K562 (cell line): Measurements from ENCODE around the gene GCNA. TPM values are rescaled to one million over a fixed set of nuclear protein-coding genes. Genes with fewer than 3 reads are reported as not detected.

Experiments
- BHLHE40 ChIP-seq: IDR thresholded peaks from 2 replicates; pipeline ENCODE4 v1.6.1; 2011; ENCODE audit warnings: low read length, improper control_type of control experiment
- CTBP1 ChIP-seq: fragments of 450-650 bp; IDR thresholded peaks from 2 replicates; pipeline ENCODE4 v1.6.1; 2016; ENCODE audit warnings: borderline replicate concordance
- E2F5 ChIP-seq: sonication (generic); formaldehyde crosslinking; IDR thresholded peaks from 2 replicates; pipeline ENCODE4 v1.8.0; 2022; ENCODE audit warnings: mild to moderate bottlenecking, missing genetic modification reagents
- ELF1 ChIP-seq: fragments of 200-800 bp; sonication (Bioruptor generic); IDR thresholded peaks from 2 replicates; pipeline ENCODE4 v1.6.1; 2016; ENCODE audit warnings: missing genetic modification characterization, missing compliant biosample characterization
- GATAD2A ChIP-seq: fragments of 450-650 bp; IDR thresholded peaks from 2 replicates; pipeline ENCODE4 v1.6.1; 2017
- HDAC1 ChIP-seq, 2 experiments: fragments of 450-650 bp; IDR thresholded peaks; 2 replicates each; pipeline ENCODE4 v1.6.1; 2016 to 2017; ENCODE audit warnings: inconsistent platforms in 1 of 2, mild to moderate bottlenecking in 1 of 2, moderate library complexity in 1 of 2
- HLTF ChIP-seq: fragments of 450-650 bp; IDR thresholded peaks from 2 replicates; pipeline ENCODE4 v1.6.1; 2016
- KLF16 ChIP-seq: IDR thresholded peaks from 2 replicates; pipeline ENCODE4 v1.6.1; 2016; ENCODE audit warnings: antibody characterized with exemption
- MBD2 ChIP-seq: sonication (generic); IDR thresholded peaks from 2 replicates; pipeline ENCODE4 v1.6.1; 2016; ENCODE audit warnings: low read depth, borderline replicate concordance
- MCM5 ChIP-seq: fragments of 450-650 bp; IDR thresholded peaks from 2 replicates; pipeline ENCODE4 v1.6.1; 2016; ENCODE audit warnings: low read depth
- MEF2A ChIP-seq: IDR thresholded peaks from 2 replicates; pipeline ENCODE4 v1.6.1; 2011; ENCODE audit warnings: low read depth, mild to moderate bottlenecking, low read length, moderate library complexity; ENCODE audit not compliant: control insufficient read depth
- MYC ChIP-seq, 2 experiments: fragments of 250-450 bp in 1 of 2; sonication (Bioruptor Pico) in 1 of 2; IDR thresholded peaks; 2 replicates each; pipeline versions ENCODE4 v1.5.1 to v1.6.1; 2012 to 2021; ENCODE audit warnings: low read depth in 2 of 2, borderline replicate concordance in 1 of 2, improper control_type of control experiment in 1 of 2, low read length in 1 of 2, mild to moderate bottlenecking in 1 of 2, moderate library complexity in 1 of 2
- NFE2 ChIP-seq: IDR thresholded peaks from 2 replicates; pipeline ENCODE4 v1.6.1; 2014; ENCODE audit warnings: antibody characterized with exemption, low read depth
- NFIC ChIP-seq: fragments of 450-650 bp; IDR thresholded peaks from 2 replicates; pipeline ENCODE4 v1.6.1; 2017; ENCODE audit warnings: mild to moderate bottlenecking, inconsistent platforms
- NR2C1 ChIP-seq, 2 experiments: fragments of 450-650 bp; IDR thresholded peaks; 2 replicates each; pipeline ENCODE4 v1.6.1; 2017; ENCODE audit warnings: mild to moderate bottlenecking in 2 of 2, antibody characterized with exemption in 1 of 2, inconsistent platforms in 1 of 2, missing compliant biosample characterization in 1 of 2, missing genetic modification characterization in 1 of 2
- PHB ChIP-seq: fragments of 250-450 bp; sonication (Bioruptor Pico); IDR thresholded peaks from 2 replicates; pipeline ENCODE4 v1.5.0; 2021
- PHF21A ChIP-seq: fragments of 450-650 bp; IDR thresholded peaks from 2 replicates; pipeline ENCODE4 v1.6.1; 2017; ENCODE audit warnings: low read depth, borderline replicate concordance
- TAF15 ChIP-seq: fragments of 200-400 bp; formaldehyde crosslinking; IDR thresholded peaks from 2 replicates; pipeline ENCODE4 v1.6.1; 2017; ENCODE audit warnings: mild to moderate bottlenecking, low read depth, low read length, moderate library complexity
- TARDBP ChIP-seq: fragments of 450-650 bp; IDR thresholded peaks from 2 replicates; pipeline ENCODE4 v1.6.1; 2016
- TRIM28 ChIP-seq: fragments of 450-650 bp; IDR thresholded peaks from 2 replicates; pipeline ENCODE4 v1.6.1; 2017
- YBX1 ChIP-seq: fragments of 450-650 bp; IDR thresholded peaks from 2 replicates; pipeline ENCODE4 v1.7.1; 2016; ENCODE audit warnings: mild to moderate bottlenecking
- ZNF23 ChIP-seq: fragments of 250-450 bp; sonication (Bioruptor Pico); IDR thresholded peaks from 2 replicates; pipeline ENCODE4 v1.4.0; 2020; ENCODE audit warnings: mild to moderate bottlenecking
- ZNF253 ChIP-seq: fragments of 250-450 bp; sonication (Bioruptor Pico); conservative IDR thresholded peaks from 2 replicates; pipeline ENCODE4 v1.6.1; 2021; ENCODE audit warnings: mild to moderate bottlenecking
- ZNF717 ChIP-seq: fragments of 250-450 bp; sonication (Bioruptor Pico); IDR thresholded peaks from 2 replicates; pipeline ENCODE4 v1.5.0; 2021
- polyA plus RNA-seq, 8 experiments: library from polyadenylated mRNA; depleted of rRNA in 4 of 8; stranded (reverse) in 5 of 8; unstranded in 3 of 8; fragments of >200 nt; fragmentation: Nextera tagmentation in 2 of 8; fragmentation: Illumina TruSeq in 1 of 8; extraction: Ambion mirVana in 2 of 8; extraction: Trizol in 1 of 8; gene quantifications; 2 replicates each; pipeline versions ENCODE4 v1.2.1 to v1.2.3, GENCODE V29; 2011 to 2014; ENCODE audit warnings: inconsistent platforms in 1 of 8, missing spikeins in 1 of 8
- total RNA-seq, 7 experiments: library from RNA; depleted of rRNA in 6 of 7; stranded (reverse); fragments of >200 nt in 6 of 7; fragmentation: Illumina TruSeq in 2 of 7; extraction: Trizol in 2 of 7; gene quantifications; 2 replicates each; pipeline versions ENCODE4 v1.2.1 to v1.2.3, GENCODE V29; 2011 to 2021; ENCODE audit warnings: low replicate concordance in 1 of 7
- TF ChIP-seq, protein P1 (sequence below): sonication (generic); formaldehyde crosslinking; IDR thresholded peaks from 2 replicates; pipeline ENCODE4 v1.8.0; 2022; ENCODE audit warnings: mild to moderate bottlenecking, missing genetic modification reagents
- TF ChIP-seq, protein P2 (sequence below): fragments of 450-650 bp; IDR thresholded peaks from 2 replicates; pipeline ENCODE4 v1.6.1; 2017; ENCODE audit warnings: antibody characterized with exemption, mild to moderate bottlenecking

GCNA gene
- total and polyA plus RNA-seq, 9 of the 15 experiments (the other 6 are each of a cell fraction or from before 2014, with no cell fraction given): 0.27 to 1.5 (median 0.86) TPM

DNA sequence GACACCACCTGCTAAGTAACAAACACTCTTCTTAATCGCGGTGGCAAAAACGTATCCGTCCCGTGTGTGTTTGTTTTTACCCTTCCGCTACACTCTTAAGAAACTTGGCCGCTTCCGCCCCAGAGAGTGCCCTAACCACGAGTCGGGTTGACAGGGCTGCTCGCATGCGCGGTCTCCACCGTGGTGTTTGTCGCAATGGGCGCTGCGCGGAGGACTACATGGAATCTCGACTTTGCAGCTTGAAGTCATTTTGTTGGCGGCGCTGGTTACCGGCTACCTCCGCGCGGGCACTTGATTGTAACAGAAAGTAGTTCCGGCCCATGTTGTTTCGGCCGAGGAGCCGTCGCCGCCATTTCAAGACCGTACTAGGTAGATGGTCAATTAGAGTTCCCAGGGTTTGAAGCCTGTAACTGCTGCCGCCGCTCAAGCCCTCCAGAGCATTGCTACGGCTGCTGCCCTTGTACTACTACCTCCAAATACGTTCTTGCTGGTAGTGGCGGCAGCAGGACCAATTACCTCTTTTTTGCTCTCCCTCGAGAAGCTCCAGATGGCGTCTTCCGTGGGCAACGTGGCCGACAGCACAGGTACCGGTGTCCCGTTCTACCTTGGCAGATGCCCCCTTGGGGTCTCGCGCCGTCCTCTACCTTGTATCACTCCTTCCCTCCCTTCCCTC is 45.3 kb upstream of the GCNA start, which contains the start of gene OGT (continued):
- peak; percentile 73 for TF ChIP-seq MBD2
- no peak for TF ChIP-seq ZNF253 (CRISPR knock-in tag)
- no peak for TF ChIP-seq ZNF23 (CRISPR knock-in tag)
- no peak for TF ChIP-seq TAF15
- no peak for TF ChIP-seq NFE2
- TF ChIP-seq, protein P1, sequence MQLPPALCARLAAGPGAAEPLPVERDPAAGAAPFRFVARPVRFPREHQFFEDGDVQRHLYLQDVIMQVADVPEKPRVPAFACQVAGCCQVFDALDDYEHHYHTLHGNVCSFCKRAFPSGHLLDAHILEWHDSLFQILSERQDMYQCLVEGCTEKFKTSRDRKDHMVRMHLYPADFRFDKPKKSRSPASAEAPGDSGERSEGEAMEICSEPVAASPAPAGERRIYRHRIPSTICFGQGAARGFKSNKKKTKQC (CRISPR knock-in tag): 0 out of 2 replicates have a peak, but pooled peaks have one; percentile 29
- TF ChIP-seq, protein P2, sequence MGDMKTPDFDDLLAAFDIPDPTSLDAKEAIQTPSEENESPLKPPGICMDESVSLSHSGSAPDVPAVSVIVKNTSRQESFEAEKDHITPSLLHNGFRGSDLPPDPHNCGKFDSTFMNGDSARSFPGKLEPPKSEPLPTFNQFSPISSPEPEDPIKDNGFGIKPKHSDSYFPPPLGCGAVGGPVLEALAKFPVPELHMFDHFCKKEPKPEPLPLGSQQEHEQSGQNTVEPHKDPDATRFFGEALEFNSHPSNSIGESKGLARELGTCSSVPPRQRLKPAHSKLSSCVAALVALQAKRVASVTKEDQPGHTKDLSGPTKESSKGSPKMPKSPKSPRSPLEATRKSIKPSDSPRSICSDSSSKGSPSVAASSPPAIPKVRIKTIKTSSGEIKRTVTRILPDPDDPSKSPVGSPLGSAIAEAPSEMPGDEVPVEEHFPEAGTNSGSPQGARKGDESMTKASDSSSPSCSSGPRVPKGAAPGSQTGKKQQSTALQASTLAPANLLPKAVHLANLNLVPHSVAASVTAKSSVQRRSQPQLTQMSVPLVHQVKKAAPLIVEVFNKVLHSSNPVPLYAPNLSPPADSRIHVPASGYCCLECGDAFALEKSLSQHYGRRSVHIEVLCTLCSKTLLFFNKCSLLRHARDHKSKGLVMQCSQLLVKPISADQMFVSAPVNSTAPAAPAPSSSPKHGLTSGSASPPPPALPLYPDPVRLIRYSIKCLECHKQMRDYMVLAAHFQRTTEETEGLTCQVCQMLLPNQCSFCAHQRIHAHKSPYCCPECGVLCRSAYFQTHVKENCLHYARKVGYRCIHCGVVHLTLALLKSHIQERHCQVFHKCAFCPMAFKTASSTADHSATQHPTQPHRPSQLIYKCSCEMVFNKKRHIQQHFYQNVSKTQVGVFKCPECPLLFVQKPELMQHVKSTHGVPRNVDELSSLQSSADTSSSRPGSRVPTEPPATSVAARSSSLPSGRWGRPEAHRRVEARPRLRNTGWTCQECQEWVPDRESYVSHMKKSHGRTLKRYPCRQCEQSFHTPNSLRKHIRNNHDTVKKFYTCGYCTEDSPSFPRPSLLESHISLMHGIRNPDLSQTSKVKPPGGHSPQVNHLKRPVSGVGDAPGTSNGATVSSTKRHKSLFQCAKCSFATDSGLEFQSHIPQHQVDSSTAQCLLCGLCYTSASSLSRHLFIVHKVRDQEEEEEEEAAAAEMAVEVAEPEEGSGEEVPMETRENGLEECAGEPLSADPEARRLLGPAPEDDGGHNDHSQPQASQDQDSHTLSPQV: no peak
- TF ChIP-seq E2F5: no peak; the same call in 1 of the 2 replicates
- 0 out of 2 replicates have a peak, but pooled peaks have one; percentile 59 for TF ChIP-seq TRIM28
- peak; percentile 40 for TF ChIP-seq BHLHE40
- no peak for TF ChIP-seq MCM5
- TF ChIP-seq YBX1: no peak
- peak; percentile 67 for TF ChIP-seq ELF1 (tag)
- peak; percentile 49 for TF ChIP-seq NFIC
- no peak for TF ChIP-seq MEF2A
- TF ChIP-seq CTBP1: peak; percentile 47; the same call in 1 of the 2 replicates
- TF ChIP-seq PHB (CRISPR knock-in tag): no peak
- TF ChIP-seq TARDBP: no peak
- TF ChIP-seq PHF21A: no peak
- peak; percentile 95 for TF ChIP-seq MYC (IDR thresholded peaks at IDR 0.05; ENCODE audit: low read depth, low read length)
- TF ChIP-seq MYC (CRISPR knock-in tag; IDR thresholded peaks at IDR 0.05; ENCODE audit: borderline replicate concordance, low read depth): peak; percentile 87
- TF ChIP-seq GATAD2A: 0 out of 2 replicates have a peak, but pooled peaks have one; percentile 48
- TF ChIP-seq KLF16: no peak
- TF ChIP-seq HDAC1 (IDR thresholded peaks at IDR 0.05): peak in 1 of 2 experiments; percentile 80; a peak in 2 of 4 replicates
- peak; percentile 44; the same call in 1 of the 2 replicates for TF ChIP-seq HLTF
- TF ChIP-seq NR2C1 (IDR thresholded peaks at IDR 0.05): no peak; the same call in 1 of the 2 replicates
- TF ChIP-seq NR2C1 (tag; IDR thresholded peaks at IDR 0.05): no peak
- TF ChIP-seq ZNF717 (CRISPR knock-in tag): no peak
